ENCODE measurements around the gene LRP1B.

Gene LRP1B

DNA sequence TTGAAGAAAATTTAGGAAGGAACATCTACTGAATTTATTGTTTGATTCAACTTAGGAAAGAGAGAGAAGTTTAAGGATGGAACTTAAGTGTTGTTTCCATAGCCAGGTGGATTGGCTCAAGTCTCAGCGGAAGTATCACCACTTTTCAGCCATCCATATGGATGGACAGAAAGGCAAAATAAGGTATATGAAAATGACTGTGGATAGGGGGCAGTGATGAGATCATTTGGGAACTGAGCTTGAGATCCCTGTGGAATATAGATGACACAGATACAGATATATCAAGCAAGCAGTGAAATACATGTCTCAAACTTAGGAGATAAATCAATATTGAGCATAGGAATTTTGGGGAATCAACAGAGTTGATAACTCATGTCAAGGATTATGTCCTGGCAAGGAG, 1887.9 kb downstream of the LRP1B start:
- Mint-ChIP-seq H3K27ac (no peak overlapping the region), H3K4me1 (no peaks in the 10 kb centered on the region), H3K4me3 (no peak overlapping the region), H3K27me3 (ENCODE audit: low read depth) (no peaks in the 10 kb centered on the region), H3K9me3 (no peaks in the 10 kb centered on the region), H3K36me3 (ENCODE audit: low read depth) (no peaks in the 10 kb centered on the region)
- TF ChIP-seq CTCF (IDR thresholded peaks at IDR 0.05; ENCODE audit: unreplicated experiment in 3 of 3): no peak

- Mint-ChIP-seq H3K4me1 (no peaks in the 10 kb centered on the region), H3K36me3 (ENCODE audit: low read depth) (no peaks in the 10 kb centered on the region), H3K27ac (no peak overlapping the region), H3K9me3 (no peaks in the 10 kb centered on the region), H3K27me3 (ENCODE audit: low read depth) (no peaks in the 10 kb centered on the region), H3K4me3 (no peak overlapping the region)
- no peak for TF ChIP-seq CTCF (IDR thresholded peaks at IDR 0.05; ENCODE audit: unreplicated experiment in 3 of 3)
These were observed 1896.7 kb downstream of the LRP1B start for GRCh38 chr2:140234116-140234515.

- H3K4me1 Mint-ChIP-seq: no peaks in the 10 kb centered on the region
- no peak overlapping the region for H3K4me3 Mint-ChIP-seq
- H3K36me3 Mint-ChIP-seq (ENCODE audit: low read depth): no peaks in the 10 kb centered on the region
- no peak for TF ChIP-seq CTCF (IDR thresholded peaks at IDR 0.05; ENCODE audit: unreplicated experiment in 3 of 3)
- H3K27me3 Mint-ChIP-seq (ENCODE audit: low read depth): no peaks in the 10 kb centered on the region
- no peaks in the 10 kb centered on the region for H3K9me3 Mint-ChIP-seq
- H3K27ac Mint-ChIP-seq: no peak overlapping the region
These were observed 1919.9 kb downstream of the LRP1B start for GRCh38 chr2:140210963-140211362.

DNA sequence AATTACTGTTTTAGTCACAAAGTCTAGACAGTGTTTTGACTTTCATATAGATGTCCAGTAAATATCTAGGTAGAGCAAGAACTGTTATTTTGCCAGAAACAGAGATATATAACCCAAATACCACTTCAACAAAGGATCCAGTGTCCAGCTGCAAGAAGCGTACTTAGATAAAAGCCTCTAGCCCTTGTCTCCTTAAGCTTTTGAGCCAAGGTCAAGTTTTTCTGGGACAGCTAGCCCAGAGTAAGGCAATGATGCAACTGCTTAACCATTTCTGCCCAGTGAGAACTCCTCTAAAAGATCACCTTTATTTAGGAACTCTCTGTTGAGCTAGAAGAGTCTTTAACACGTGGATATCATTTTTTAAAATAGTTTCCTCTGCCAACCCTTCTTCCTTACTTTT, 1925.7 kb downstream of the LRP1B start:
- no peaks in the 10 kb centered on the region for H3K27me3 Mint-ChIP-seq (ENCODE audit: low read depth)
- H3K4me1 Mint-ChIP-seq: no peaks in the 10 kb centered on the region
- no peaks in the 10 kb centered on the region for H3K36me3 Mint-ChIP-seq (ENCODE audit: low read depth)
- H3K4me3 Mint-ChIP-seq: no peak overlapping the region
- H3K9me3 Mint-ChIP-seq: no peaks in the 10 kb centered on the region
- no peak overlapping the region for H3K27ac Mint-ChIP-seq
- no peak for TF ChIP-seq CTCF (IDR thresholded peaks at IDR 0.05; ENCODE audit: unreplicated experiment in 3 of 3)

DNA sequence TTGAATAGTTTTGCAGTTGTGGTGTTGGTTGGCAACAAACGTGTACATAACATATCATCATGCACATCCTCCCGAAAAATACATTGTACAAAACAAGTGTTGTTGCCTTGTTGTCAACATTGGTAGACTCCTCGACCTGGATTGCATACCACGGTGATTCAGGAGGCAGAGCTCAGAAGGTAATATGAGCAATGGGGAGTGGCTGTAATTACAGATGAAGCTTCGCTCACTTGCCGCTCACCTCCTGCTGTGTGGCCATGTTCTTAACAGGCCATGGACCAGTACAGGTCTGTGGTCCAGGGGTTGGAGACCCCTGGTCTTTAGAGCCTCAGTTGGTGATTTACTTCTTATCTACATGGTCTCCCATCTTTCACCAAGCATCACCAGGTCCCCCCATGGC, 1927.5 kb downstream of the LRP1B start:
- Mint-ChIP-seq H3K27me3 (ENCODE audit: low read depth) (no peaks in the 10 kb centered on the region), H3K36me3 (ENCODE audit: low read depth) (no peaks in the 10 kb centered on the region), H3K4me3 (no peak overlapping the region)

More for the DNA sequence above, 1927.5 kb downstream of the LRP1B start:
- Mint-ChIP-seq H3K4me1 (no peaks in the 10 kb centered on the region), H3K27ac (no peak overlapping the region), H3K9me3 (no peaks in the 10 kb centered on the region)
- TF ChIP-seq CTCF (IDR thresholded peaks at IDR 0.05; ENCODE audit: unreplicated experiment in 3 of 3): no peak

Data from nephron (organoid).